Uterus (tissue), 2 donors: ENCODE measurements around the gene CDKL4.

ENCODE experiments used
- POLR2A ChIP-seq, 2 donors: fragments of 450-650 bp; IDR thresholded peaks; one replicate each; pipeline ENCODE4 v1.6.1; 2016; ENCODE audit warnings: antibody characterized with exemption in 2 of 2, mild to moderate bottlenecking in 1 of 2, moderate library complexity in 1 of 2
- TF ChIP-seq, protein P1 (sequence below), 4 experiments: fragments of 200-600 bp in 2 of 4; fragments of 450-650 bp in 2 of 4; sonication (generic) in 2 of 4; IDR thresholded peaks; one replicate each; pipeline ENCODE4 v1.5.1; 2016 to 2019; ENCODE audit warnings: antibody characterized with exemption in 4 of 4, mild to moderate bottlenecking in 2 of 4, moderate library complexity in 1 of 4

DNA sequence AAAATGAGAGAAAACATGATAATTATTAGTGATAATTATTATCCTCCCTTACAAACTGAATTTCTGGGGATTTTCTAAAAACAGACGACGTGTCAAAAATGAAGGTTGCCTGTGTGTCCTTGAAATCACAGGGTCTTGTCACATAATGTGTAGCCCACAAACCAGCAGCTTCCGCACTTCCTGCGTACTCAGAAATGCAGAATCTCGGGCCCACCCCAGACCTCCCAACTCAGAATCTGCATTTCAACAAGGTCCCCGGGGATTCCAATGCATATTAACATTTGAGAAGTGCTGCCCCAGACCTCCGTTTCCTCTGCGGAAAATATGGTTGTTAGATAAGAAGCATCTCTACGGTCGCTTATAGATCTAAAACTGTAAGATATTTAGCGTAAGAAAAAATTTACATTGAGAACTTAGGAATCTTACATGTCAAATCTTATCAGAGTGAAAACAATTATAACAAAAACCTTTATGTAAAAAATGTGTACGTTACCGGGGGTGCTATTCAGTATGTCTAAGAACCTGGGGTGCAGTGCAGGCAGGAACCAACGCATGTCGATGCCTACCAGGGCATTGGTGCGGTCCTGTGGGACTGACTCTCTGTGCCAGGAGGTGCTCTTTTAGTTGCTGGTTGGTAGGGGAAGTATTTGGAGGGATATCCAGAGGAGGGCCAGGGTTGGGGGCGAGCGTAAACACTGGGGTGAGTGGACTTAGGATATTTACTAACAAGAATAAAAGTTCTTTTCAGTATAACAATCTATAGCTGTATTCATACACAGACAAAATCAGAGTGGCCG, 15.2 kb downstream of the CDKL4 start:
- TF ChIP-seq, protein P1, sequence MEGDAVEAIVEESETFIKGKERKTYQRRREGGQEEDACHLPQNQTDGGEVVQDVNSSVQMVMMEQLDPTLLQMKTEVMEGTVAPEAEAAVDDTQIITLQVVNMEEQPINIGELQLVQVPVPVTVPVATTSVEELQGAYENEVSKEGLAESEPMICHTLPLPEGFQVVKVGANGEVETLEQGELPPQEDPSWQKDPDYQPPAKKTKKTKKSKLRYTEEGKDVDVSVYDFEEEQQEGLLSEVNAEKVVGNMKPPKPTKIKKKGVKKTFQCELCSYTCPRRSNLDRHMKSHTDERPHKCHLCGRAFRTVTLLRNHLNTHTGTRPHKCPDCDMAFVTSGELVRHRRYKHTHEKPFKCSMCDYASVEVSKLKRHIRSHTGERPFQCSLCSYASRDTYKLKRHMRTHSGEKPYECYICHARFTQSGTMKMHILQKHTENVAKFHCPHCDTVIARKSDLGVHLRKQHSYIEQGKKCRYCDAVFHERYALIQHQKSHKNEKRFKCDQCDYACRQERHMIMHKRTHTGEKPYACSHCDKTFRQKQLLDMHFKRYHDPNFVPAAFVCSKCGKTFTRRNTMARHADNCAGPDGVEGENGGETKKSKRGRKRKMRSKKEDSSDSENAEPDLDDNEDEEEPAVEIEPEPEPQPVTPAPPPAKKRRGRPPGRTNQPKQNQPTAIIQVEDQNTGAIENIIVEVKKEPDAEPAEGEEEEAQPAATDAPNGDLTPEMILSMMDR (IDR thresholded peaks at IDR 0.05), result no peak
- no peak for TF ChIP-seq POLR2A (IDR thresholded peaks at IDR 0.05)
